Effector memory CD8-positive, alpha-beta T cell (primary cell): Measurements from ENCODE around the gene SCAI.
A peak's percentile ranks its signal among the peaks of the same experiment; 100 is the strongest.
"Not testable (repeated sequence)": the region's sequence is repeated elsewhere in the genome, so short reads cannot be mapped to it uniquely, and the experiment has no call there.

Experiments
- ATAC-seq: fragments of 150-1000 bp; cut with Tn5 transposase; replicated peaks from 2 replicates; pipeline ENCODE4 v1.10.0; 2021; ENCODE audit warnings: mild to moderate bottlenecking, moderate library complexity
- DNase-seq, 3 experiments: peaks; one replicate each; pipeline ENCODE4 v3.0.0; 2021
- H3K27ac Mint-ChIP-seq, 2 donors: one replicate each; pipeline ENCODE4 v1.8.0; 2022; ENCODE audit warnings: mild to moderate bottlenecking in 2 of 2, mixed read lengths in 2 of 2, moderate library complexity in 2 of 2
- H3K27me3 Mint-ChIP-seq, 2 donors: one replicate each; pipeline ENCODE4 v1.8.0; 2022; ENCODE audit warnings: mixed read lengths in 2 of 2
- H3K36me3 Mint-ChIP-seq: one replicate; pipeline ENCODE4 v1.8.0; 2022; ENCODE audit warnings: mild to moderate bottlenecking, moderate library complexity, mixed read lengths; ENCODE audit not compliant: insufficient read depth
- H3K4me1 Mint-ChIP-seq, 2 donors: one replicate each; pipeline ENCODE4 v1.8.0; 2022; ENCODE audit warnings: low read depth in 2 of 2, mixed read lengths in 2 of 2
- H3K4me3 Mint-ChIP-seq, 2 donors: one replicate each; pipeline ENCODE4 v1.8.0; 2022; ENCODE audit warnings: mild to moderate bottlenecking in 2 of 2, mixed read lengths in 2 of 2, moderate library complexity in 2 of 2
- H3K9me3 Mint-ChIP-seq, 2 donors: one replicate each; pipeline ENCODE4 v1.8.0; 2022; ENCODE audit warnings: mixed read lengths in 2 of 2
- total RNA-seq, 9 experiments: gene quantifications; one replicate each; lab custom pipeline; 2026; lab: John Stamatoyannopoulos, UW

SCAI gene
- 8.1 to 34.9 (median 11.6) reads per million in 9 experiments for total RNA-seq

DNA sequence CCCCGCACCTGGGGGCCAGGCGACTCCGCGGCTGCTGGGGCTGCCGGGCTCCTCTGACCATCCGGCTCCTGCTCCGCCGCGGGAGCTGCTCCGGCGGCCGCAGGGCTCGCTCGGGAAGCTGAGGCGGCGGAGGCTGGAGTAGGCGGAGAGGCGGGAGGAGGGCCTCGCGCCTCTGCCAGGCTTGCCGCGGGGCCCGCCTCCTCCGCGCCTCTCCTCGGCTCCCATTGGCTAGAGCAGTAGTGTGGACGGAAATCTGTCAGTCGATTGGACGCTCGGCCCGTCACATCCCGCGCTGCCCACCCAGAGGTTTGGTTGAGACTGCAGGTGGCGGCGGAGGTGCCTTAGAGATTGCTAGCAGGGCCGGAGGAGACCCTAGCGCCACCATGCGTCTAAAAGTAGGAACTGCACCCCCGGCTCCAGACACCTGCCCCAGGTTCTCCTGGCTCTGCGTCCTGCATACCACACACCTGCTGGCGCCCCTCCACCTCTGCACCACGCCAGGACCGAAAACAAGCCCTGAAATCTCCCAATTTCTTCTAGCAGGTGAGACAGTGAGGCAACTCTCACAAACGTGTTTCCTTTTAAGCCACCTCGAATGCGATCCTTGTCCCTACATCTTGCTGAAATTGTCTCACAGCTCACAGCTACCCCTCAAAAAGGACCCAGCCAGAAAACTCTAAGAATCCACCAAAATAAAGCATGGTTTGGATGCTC, at the start of gene SCAI:
Gene SCAI (minus strand): TSS at position 152 of the 714 bp plus-strand sequence. CDS start 91 bp downstream, at position 61.
- H3K27ac Mint-ChIP-seq = peak within 1 kb of the TSS; percentile 83 to 87
- H3K27me3 Mint-ChIP-seq = no peaks in the 10 kb centered on the region
- H3K4me1 Mint-ChIP-seq = peaks cover 19 to 32% of the 10 kb centered on the region in 2 donors
- peaks cover 14% of the 10 kb centered on the region for H3K36me3 Mint-ChIP-seq
- no peaks in the 10 kb centered on the region for H3K9me3 Mint-ChIP-seq
- ATAC-seq (peak; percentile 98), DNase-seq (peak; percentile 97 to 98 (median 98))
- H3K4me3 Mint-ChIP-seq = peak within 1 kb of the TSS; percentile 94 to 97

DNA sequence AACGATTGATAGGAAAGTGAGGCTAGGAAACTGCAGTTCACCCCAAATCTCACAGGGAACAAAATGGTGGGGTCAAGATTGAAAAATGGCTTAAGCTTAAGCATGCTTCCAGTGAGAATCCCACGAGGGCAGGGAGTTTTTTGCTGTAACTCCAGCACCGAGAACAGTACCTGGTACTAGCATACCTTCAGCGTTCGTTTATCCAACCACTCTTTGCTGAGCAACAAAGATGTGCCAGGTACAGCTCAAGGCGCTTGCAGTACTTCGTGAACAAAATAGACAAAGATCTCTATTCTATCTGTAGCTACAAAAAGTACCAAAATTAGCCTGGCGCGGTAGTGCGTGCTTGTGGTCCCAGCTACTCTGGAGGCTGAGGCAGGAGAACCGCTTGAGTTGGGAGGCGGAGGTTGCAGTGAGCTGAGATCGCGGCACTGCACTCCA, 47.1 kb upstream of the SCAI start:
- no peak for DNase-seq
- H3K27ac Mint-ChIP-seq = peak overlapping the region; percentile 90 to 94
- no peak for ATAC-seq
- peaks cover 28% of the 10 kb centered on the region for H3K36me3 Mint-ChIP-seq
- H3K27me3 Mint-ChIP-seq = no peaks in the 10 kb centered on the region
- H3K4me1 Mint-ChIP-seq = peaks cover 29 to 31% of the 10 kb centered on the region in 2 donors
- H3K9me3 Mint-ChIP-seq = no peaks in the 10 kb centered on the region
- peak overlapping the region; percentile 95 to 96 for H3K4me3 Mint-ChIP-seq

DNA sequence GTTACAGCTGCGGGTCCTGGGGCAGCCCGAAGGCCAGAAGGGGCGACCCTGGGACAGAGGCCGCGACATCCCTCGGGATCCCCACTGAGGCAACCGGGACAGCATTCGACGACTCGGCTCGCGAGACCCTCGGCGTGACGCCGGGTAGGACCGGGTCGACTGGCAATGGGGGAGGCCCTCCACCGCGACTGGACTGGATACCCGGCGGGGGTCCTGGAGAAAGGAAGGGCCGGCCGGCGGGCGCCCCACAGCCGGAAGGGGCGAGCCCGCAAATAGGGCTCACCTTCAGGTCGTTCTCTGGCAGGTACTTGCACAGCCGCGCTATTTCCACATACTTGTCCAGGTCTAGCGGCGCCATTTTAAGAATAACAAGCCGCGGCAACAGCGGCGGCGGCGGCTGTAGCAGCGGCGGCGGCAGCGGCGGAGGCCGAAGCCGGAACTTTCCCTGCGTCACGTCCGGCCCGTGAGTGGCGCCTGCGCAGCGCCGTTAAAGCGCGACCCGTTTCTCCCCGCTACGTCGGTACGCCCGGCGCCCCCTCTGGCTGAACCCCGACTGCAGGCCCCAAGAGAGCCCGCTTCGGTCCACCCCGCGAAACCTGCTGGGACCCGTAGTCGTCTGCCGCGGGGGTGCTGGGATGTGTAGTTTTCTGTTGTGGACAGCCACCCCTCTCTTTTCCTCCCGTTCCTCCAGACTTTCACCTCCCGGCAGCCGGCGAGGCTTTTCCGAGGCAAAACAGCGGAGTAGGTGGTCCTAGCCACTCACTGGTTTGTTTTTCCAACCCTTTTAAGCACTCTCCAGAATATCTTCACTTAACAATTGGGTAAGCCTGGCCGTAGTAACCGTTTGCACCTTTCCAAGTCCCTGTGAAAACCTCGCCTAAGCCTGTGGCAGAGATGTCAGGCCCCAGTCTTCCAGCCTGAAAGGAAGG, 46.3 kb upstream of the SCAI start, which contains the start of gene PPP6C:
Gene PPP6C (minus strand): TSS at position 443 of the 929 bp plus-strand sequence. CDS start 85 bp downstream, at position 358.
- H3K4me3 Mint-ChIP-seq = peak within 1 kb of the TSS; percentile 95 to 96
- H3K9me3 Mint-ChIP-seq = no peaks in the 10 kb centered on the region
- peaks cover 36% of the 10 kb centered on the region for H3K36me3 Mint-ChIP-seq
- H3K27me3 Mint-ChIP-seq = no peaks in the 10 kb centered on the region
- peak; percentile 97 to 98 (median 97) for DNase-seq
- peak within 1 kb of the TSS; percentile 90 to 94 for H3K27ac Mint-ChIP-seq
- peaks cover 26 to 29% of the 10 kb centered on the region in 2 donors for H3K4me1 Mint-ChIP-seq
- ATAC-seq = peak; percentile 94

DNA sequence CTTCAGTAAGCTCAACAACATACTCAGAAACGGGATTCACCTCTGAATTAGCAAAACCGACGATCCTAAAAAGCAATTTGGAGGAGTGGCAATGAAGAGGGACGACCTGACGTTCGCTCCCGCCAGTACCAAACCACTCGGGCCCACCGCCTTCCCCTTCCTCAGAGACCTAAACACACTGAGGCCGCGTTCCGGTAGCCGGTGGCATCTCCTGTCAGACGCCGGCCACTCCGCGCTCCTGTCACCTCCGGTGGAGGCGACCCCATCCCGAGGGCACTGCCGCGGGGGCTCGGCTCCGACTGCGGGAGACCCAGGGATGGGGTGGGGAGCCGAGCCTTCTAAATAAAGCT, 45.7 kb upstream of the SCAI start:
- H3K4me1 Mint-ChIP-seq = peaks cover 25 to 32% of the 10 kb centered on the region in 2 donors
- no peaks in the 10 kb centered on the region for H3K27me3 Mint-ChIP-seq
- H3K36me3 Mint-ChIP-seq = peaks cover 41% of the 10 kb centered on the region
- H3K27ac Mint-ChIP-seq = peak overlapping the region; percentile 90 to 94
- H3K4me3 Mint-ChIP-seq = peak overlapping the region; percentile 95 to 96
- ATAC-seq (peak; percentile 13), DNase-seq (peak in 2 of 3 experiments; percentile 14 to 23)
- H3K9me3 Mint-ChIP-seq = no peaks in the 10 kb centered on the region

DNA sequence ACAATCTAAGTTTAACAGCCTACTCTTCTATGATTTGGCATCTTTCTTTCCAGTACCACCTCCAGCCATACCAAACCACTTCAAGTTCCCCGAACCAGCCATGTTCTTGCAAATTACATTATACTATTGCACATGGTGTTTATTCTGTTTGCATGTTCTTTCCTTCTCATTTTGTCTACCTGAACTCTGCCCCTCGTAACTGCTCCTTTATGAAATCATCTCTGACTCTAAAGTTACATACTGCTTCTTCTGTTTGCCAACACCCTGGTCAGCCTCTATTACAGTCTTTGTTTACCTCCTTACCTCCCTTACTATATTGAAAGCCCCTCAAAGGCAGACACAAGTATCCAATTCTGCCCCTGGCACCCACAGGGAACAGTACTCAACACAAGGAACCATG, 40.2 kb upstream of the SCAI start:
- ATAC-seq (no peak), DNase-seq (no peak)
- Mint-ChIP-seq H3K27ac (peak overlapping the region in 1 of 2 donors; percentile 2), H3K9me3 (no peaks in the 10 kb centered on the region), H3K36me3 (peaks cover 35% of the 10 kb centered on the region), H3K27me3 (no peaks in the 10 kb centered on the region), H3K4me1 (peaks cover 42 to 81% of the 10 kb centered on the region in 2 donors), H3K4me3 (no peak overlapping the region)

DNA sequence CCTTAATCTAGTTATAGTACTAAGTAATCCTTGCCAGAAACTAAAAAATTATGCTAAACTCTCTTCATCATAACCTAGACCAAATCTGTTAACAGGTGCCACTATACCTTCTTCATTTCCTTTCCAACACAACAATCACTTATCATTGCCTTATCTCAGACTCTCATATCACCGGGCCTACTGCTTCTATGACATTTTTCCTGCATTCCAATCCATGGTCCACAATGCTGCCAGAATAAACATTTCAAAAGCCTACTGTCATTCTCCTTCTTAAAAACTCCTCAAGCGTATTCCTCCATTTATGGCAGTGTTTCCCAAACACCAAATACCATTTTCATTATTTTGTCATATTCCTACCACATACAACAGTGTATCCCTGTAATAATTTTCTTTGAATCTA, 39.7 kb upstream of the SCAI start:
- Mint-ChIP-seq H3K4me1 (peaks cover 44 to 82% of the 10 kb centered on the region in 2 donors), H3K27ac (peak overlapping the region in 1 of 2 donors; percentile 2), H3K27me3 (no peaks in the 10 kb centered on the region), H3K4me3 (no peak overlapping the region), H3K9me3 (no peaks in the 10 kb centered on the region), H3K36me3 (peaks cover 35% of the 10 kb centered on the region)
- DNase-seq (no peak), ATAC-seq (no peak)

DNA sequence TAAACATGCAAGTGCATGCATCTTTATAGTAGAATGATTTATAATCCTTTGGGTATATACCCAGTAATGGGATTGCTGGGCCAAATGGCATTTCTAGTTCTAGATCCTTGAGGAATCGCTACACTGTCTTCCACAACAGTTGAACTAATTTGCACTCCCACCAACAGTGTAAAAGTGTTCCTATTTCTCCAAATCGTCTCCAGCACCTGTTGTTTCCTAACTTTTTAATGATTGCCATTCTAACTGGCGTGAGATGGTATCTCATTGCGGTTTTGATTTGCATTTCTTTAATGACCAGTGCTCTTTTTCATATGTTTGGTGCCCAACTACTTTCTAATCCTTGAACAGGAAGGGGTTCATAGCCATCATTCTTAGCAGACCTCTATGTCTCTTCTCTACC, 38.4 kb upstream of the SCAI start:
- Mint-ChIP-seq H3K4me1 (peaks cover 39 to 78% of the 10 kb centered on the region in 2 donors), H3K36me3 (peaks cover 28% of the 10 kb centered on the region), H3K27ac (peak overlapping the region in 1 of 2 donors; percentile 71)
- H3K27me3 Mint-ChIP-seq, ATAC-seq, H3K9me3 Mint-ChIP-seq, DNase-seq, H3K4me3 Mint-ChIP-seq: not testable (repeated sequence)

DNA sequence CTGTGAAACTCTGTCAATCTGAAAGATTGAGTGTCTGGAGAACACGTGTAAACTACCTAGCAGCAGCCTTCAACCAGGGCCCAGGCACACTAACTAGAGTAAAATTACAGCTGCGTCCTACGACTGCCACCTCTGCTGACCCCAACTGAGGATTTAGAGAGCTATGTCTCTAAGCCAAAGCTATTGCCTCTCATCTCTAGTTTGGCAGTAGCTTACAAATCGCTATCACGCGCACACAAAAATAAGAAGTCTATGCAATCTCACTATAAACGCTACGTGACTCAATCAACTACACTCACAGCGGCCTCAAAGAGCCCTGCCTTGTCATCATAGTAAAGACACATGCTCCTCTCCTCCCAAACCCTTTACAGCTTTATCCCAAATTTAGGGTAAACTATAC, 37.5 kb upstream of the SCAI start:
- no peak for DNase-seq
- H3K27ac Mint-ChIP-seq = peak overlapping the region in 1 of 2 donors; percentile 44
- H3K4me1 Mint-ChIP-seq = peaks cover 45 to 83% of the 10 kb centered on the region in 2 donors
- no peaks in the 10 kb centered on the region for H3K27me3 Mint-ChIP-seq
- no peaks in the 10 kb centered on the region for H3K9me3 Mint-ChIP-seq
- no peak overlapping the region for H3K4me3 Mint-ChIP-seq
- ATAC-seq = no peak
- H3K36me3 Mint-ChIP-seq = peaks cover 23% of the 10 kb centered on the region

DNA sequence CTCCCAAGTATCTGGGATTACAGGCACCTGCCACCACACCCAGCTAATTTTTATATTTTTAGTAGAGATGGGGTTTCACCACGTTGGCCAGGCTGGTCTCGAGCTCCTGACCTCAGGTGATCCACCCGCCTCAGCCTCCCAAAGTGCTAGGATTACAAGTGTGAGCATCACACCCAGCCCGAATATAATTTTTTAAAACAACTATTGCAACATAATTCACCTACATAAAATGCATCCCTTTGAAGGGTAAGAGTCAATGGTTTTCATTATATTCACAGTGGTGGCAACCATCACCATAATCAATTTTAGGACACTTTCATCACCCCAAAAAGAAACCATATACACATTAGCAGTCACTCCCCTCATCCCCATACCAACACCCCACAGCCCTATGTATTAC, 36.4 kb upstream of the SCAI start:
- ATAC-seq, DNase-seq, H3K27me3 Mint-ChIP-seq, H3K4me3 Mint-ChIP-seq, H3K9me3 Mint-ChIP-seq: not testable (repeated sequence)
- H3K36me3 Mint-ChIP-seq = peaks cover 18% of the 10 kb centered on the region
- peak overlapping the region in 1 of 2 donors; percentile 44 for H3K27ac Mint-ChIP-seq
- peaks cover 40 to 78% of the 10 kb centered on the region in 2 donors for H3K4me1 Mint-ChIP-seq

DNA sequence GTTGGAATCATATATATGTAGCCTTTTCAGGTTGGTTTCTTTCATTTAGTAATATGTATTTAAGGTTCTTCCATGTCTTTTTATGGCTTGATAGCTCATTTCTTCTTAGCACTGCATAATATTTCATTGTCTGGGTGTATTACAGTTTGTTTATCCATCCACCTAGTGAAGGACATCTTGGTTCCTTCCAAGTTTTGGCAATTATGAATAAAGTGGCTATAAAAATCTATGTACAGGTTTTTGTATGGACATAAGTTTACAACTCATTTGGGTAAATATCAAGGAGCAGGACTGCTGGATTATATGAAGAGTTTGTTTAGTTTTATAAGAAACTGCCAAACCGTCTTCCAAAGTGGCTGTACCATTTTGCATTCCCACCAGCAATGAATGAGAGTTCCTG, 34.6 kb upstream of the SCAI start:
- Mint-ChIP-seq H3K27ac (peak overlapping the region; percentile 59 to 76), H3K9me3 (no peaks in the 10 kb centered on the region), H3K27me3 (no peaks in the 10 kb centered on the region), H3K4me3 (no peak overlapping the region), H3K36me3 (peaks cover 15% of the 10 kb centered on the region), H3K4me1 (peaks cover 40 to 75% of the 10 kb centered on the region in 2 donors)
- DNase-seq (no peak), ATAC-seq (no peak)

DNA sequence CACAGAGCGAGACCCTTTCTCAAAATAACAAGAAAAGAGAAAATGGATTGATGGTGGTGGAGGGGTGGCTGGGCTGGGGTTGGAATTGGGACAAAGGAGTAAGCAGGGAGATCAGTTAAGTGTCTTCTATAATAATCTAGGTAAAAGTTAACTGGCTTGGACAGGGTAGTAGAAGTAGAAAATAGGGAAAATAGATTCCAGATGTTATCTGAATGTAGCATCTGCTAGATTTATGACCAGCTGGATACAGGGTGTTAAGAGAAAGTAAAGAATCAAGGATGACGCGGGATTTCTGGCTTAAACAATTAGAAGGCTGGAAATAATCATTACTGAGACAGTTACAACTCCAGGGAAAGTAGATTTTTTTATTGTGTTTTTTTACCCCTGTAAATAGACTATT, 33.3 kb upstream of the SCAI start:
- DNase-seq (no peak), ATAC-seq (no peak)
- Mint-ChIP-seq H3K4me1 (peaks cover 39 to 75% of the 10 kb centered on the region in 2 donors), H3K36me3 (peaks cover 18% of the 10 kb centered on the region), H3K9me3 (no peaks in the 10 kb centered on the region), H3K27ac (no peak overlapping the region), H3K4me3 (no peak overlapping the region), H3K27me3 (no peaks in the 10 kb centered on the region)

DNA sequence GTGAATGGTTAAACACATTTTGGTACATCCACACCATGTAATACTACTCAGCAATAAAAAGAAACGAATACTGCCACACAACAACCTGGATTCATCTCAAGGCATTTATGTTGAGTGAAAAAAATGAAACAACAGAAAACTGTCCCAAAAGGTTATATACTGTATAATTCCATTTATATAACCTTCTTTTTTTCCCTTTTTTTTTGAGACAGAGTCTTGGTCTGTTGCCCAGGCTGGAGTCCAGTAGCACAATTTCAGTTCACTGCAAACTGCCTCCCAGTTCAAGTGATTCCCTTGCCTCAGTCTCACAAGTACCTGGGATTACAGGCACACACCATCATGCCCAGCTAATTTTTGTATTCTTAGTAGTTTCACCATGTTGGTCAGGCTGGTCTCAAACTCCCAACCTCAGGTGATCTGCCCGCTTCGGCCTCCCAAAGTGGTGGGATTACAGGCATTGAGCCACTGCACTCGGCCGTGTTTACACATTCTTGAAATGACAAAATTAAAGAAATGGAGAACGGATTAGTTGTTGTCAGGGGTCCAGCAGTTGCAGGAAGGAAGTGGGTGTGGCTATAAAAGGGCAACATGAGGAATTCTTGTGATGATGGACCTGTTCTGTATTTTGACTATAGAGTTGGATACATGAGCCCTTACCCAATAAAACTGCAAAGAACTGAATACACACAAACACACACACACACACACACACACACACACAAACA, 28.9 kb upstream of the SCAI start:
- Mint-ChIP-seq H3K4me3 (peak overlapping the region in 1 of 2 donors; percentile 13), H3K36me3 (peaks cover 52% of the 10 kb centered on the region), H3K4me1 (peaks cover 23 to 56% of the 10 kb centered on the region in 2 donors), H3K27ac (peak overlapping the region; percentile 60 to 62), H3K9me3 (no peaks in the 10 kb centered on the region), H3K27me3 (no peaks in the 10 kb centered on the region)
- no peak for ATAC-seq
- no peak for DNase-seq

DNA sequence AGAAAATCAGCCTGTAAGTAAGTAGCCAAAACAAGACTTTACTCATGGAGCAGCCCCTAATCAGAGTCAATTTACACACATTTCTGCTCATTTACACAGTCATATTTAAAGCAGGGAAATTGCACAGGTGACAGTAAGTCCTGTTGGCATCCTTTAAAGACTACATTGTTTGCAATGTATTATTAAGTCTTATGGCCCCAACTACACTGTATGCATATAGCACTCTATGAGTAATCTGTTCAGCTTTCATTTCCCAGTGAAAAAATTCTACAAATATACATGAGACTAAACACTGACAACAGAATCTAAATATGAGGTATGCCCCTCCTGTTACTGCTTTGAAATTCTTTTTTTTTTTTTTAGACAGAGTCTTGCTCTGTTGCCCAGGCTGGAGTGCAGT, 26.6 kb upstream of the SCAI start:
- ATAC-seq = no peak
- Mint-ChIP-seq H3K4me3 (no peak overlapping the region), H3K27ac (peak overlapping the region in 1 of 2 donors; percentile 62), H3K4me1 (peaks cover 15 to 44% of the 10 kb centered on the region in 2 donors), H3K36me3 (peaks cover 67% of the 10 kb centered on the region), H3K27me3 (no peaks in the 10 kb centered on the region), H3K9me3 (no peaks in the 10 kb centered on the region)
- DNase-seq = no peak
